SU-DHL-6 (cell line): Measurements from ENCODE around the gene USP17L10.
"Not testable (repeated sequence)": the region's sequence is repeated elsewhere in the genome, so short reads cannot be mapped to it uniquely, and the experiment has no call there.

ENCODE experiments used
- H2AFZ ChIP-seq: fragments of 200-600 bp; sonication (generic); 2 replicates; pipeline ENCODE4 v1.6.1; 2014; ENCODE audit warnings: low read depth, mild to moderate bottlenecking, moderate library complexity, mixed read lengths, antibody characterized with exemption, low read length; ENCODE audit not compliant: severe bottlenecking
- H3F3A ChIP-seq: fragments of 200-600 bp; shearing (Covaris generic); 2 replicates; pipeline ENCODE4 v1.6.0; 2016; ENCODE audit warnings: antibody characterized with exemption, mild to moderate bottlenecking; ENCODE audit not compliant: insufficient read depth
- H3K27ac ChIP-seq: fragments of 200-600 bp; sonication (generic); 2 replicates; pipeline ENCODE4 v1.5.1; 2016; ENCODE audit warnings: low read depth, mild to moderate bottlenecking, low read length, moderate library complexity, mixed read lengths
- H3K27me3 ChIP-seq: fragments of 200-600 bp; sonication (generic), shearing (Covaris generic); 2 replicates; pipeline ENCODE4 v1.6.0; 2014; ENCODE audit warnings: mild to moderate bottlenecking, low read length
- H3K36me3 ChIP-seq: fragments of 200-600 bp; sonication (generic); 2 replicates; pipeline ENCODE4 v1.6.1; 2014; ENCODE audit warnings: mild to moderate bottlenecking, low read length, mixed read lengths
- H3K4me2 ChIP-seq: fragments of 300-600, 200-600 bp; shearing (Covaris generic), sonication (generic); 2 replicates; pipeline ENCODE4 v1.6.0; 2014; ENCODE audit warnings: low read length, low read depth, mild to moderate bottlenecking; ENCODE audit not compliant: poor library complexity, severe bottlenecking
- H3K4me3 ChIP-seq: fragments of 200-600 bp; sonication (generic); 2 replicates; pipeline ENCODE4 v1.5.1; 2014; ENCODE audit warnings: antibody characterized with exemption, low read length, mild to moderate bottlenecking, mixed read lengths; ENCODE audit not compliant: insufficient read depth, poor library complexity, severe bottlenecking
- H3K79me2 ChIP-seq: fragments of 200-600 bp; sonication (generic); 2 replicates; pipeline ENCODE4 v1.6.1; 2014; ENCODE audit warnings: mild to moderate bottlenecking, low read length, moderate library complexity; ENCODE audit not compliant: insufficient read depth
- H3K9ac ChIP-seq: fragments of 200-600 bp; sonication (generic); 2 replicates; pipeline ENCODE4 v1.7.0; 2014; ENCODE audit warnings: mild to moderate bottlenecking, low read length
- H3K9me2 ChIP-seq: fragments of 200-600 bp; sonication (generic); replicated peaks from 2 replicates; pipeline ENCODE4 v1.6.1; 2014; ENCODE audit warnings: low read length; ENCODE audit not compliant: insufficient read depth
- H3K9me3 ChIP-seq: fragments of 200-600 bp; sonication (generic); 2 replicates; pipeline ENCODE4 v1.6.1; 2014; ENCODE audit warnings: low read length, mixed read lengths; ENCODE audit not compliant: insufficient read depth
- H4K20me1 ChIP-seq: fragments of 200-600 bp; sonication (generic); 2 replicates; pipeline ENCODE4 v1.6.1; 2014; ENCODE audit warnings: low read depth, mild to moderate bottlenecking, antibody characterized with exemption, low read length, moderate library complexity, mixed read lengths
- CTCF ChIP-seq: fragments of 200-600 bp; sonication (generic); IDR thresholded peaks from one replicate; pipeline ENCODE4 v1.5.1; 2017; ENCODE audit warnings: antibody characterized with exemption, mild to moderate bottlenecking, low read length, moderate library complexity; ENCODE audit not compliant: insufficient read depth, poor library complexity, severe bottlenecking

USP17L10 gene

GRCh38 chr4:9210357-9210756 lies at the start of gene USP17L10:
USP17L10 (plus strand) TSS chr4:9210657; CDS start chr4:9210657, 0 bp downstream.
- H3K9me3 ChIP-seq, H3K27me3 ChIP-seq, H3F3A ChIP-seq, H3K4me2 ChIP-seq, H3K36me3 ChIP-seq, H3K4me3 ChIP-seq, H2AFZ ChIP-seq, H3K79me2 ChIP-seq, H3K9me2 ChIP-seq, H3K27ac ChIP-seq, H4K20me1 ChIP-seq, H3K9ac ChIP-seq: not testable (repeated sequence)

GRCh38 chr4:9165990-9166389 lies 44.5 kb upstream of the USP17L10 start:
- not testable (repeated sequence) for H3K9ac ChIP-seq, H2AFZ ChIP-seq, H4K20me1 ChIP-seq, H3K27ac ChIP-seq, H3K79me2 ChIP-seq, H3K27me3 ChIP-seq, H3K4me2 ChIP-seq, H3K4me3 ChIP-seq, H3K9me2 ChIP-seq, H3F3A ChIP-seq, H3K9me3 ChIP-seq, H3K36me3 ChIP-seq
- peak; percentile 42 for TF ChIP-seq CTCF

- H3K4me2 ChIP-seq, H2AFZ ChIP-seq, H3K4me3 ChIP-seq, H3K9ac ChIP-seq, H3K9me3 ChIP-seq, H3K27ac ChIP-seq, H3K36me3 ChIP-seq, H3F3A ChIP-seq, H3K79me2 ChIP-seq, H4K20me1 ChIP-seq, H3K9me2 ChIP-seq, H3K27me3 ChIP-seq: not testable (repeated sequence)
Observed at GRCh38 chr4:9169791-9170459, 40.5 kb upstream of the USP17L10 start, which contains the start of gene FAM90A26. FAM90A26 (plus strand) TSS chr4:9170409; CDS start chr4:9173173, 2,764 bp downstream.

- not testable (repeated sequence) for H3K36me3 ChIP-seq, H3K79me2 ChIP-seq, H3K4me3 ChIP-seq, H3K4me2 ChIP-seq, H3F3A ChIP-seq, H3K9me2 ChIP-seq, H2AFZ ChIP-seq, H3K9me3 ChIP-seq, H4K20me1 ChIP-seq, H3K27ac ChIP-seq, H3K27me3 ChIP-seq, H3K9ac ChIP-seq
Observed at GRCh38 chr4:9214701-9215100, 4.2 kb downstream of the USP17L10 start.

GRCh38 chr4:9215105-9215504 lies 4.6 kb downstream of the USP17L10 start, which contains the start of gene USP17L11:
USP17L11 (plus strand) TSS chr4:9215405; CDS start chr4:9215405, 0 bp downstream.
- H2AFZ ChIP-seq, H3K9ac ChIP-seq, H3K79me2 ChIP-seq, H3K9me2 ChIP-seq, H3F3A ChIP-seq, H3K4me3 ChIP-seq, H3K36me3 ChIP-seq, H3K4me2 ChIP-seq, H3K27ac ChIP-seq, H3K9me3 ChIP-seq, H4K20me1 ChIP-seq, H3K27me3 ChIP-seq: not testable (repeated sequence)

GRCh38 chr4:9219852-9220251 lies 9.4 kb downstream of the USP17L10 start, which contains the start of gene USP17L12:
USP17L12 (plus strand) TSS chr4:9220152; CDS start chr4:9220152, 0 bp downstream.
- not testable (repeated sequence) for H3K4me3 ChIP-seq, H3F3A ChIP-seq, H4K20me1 ChIP-seq, H3K9me3 ChIP-seq, H3K79me2 ChIP-seq, H3K9me2 ChIP-seq, H2AFZ ChIP-seq, H3K27ac ChIP-seq, H3K9ac ChIP-seq, H3K36me3 ChIP-seq, H3K27me3 ChIP-seq, H3K4me2 ChIP-seq

GRCh38 chr4:9224596-9224995 lies 14.1 kb downstream of the USP17L10 start, which contains the start of gene USP17L13:
USP17L13 (plus strand) TSS chr4:9224896; CDS start chr4:9224896, 0 bp downstream.
- H3K27me3 ChIP-seq, H3K27ac ChIP-seq, H3F3A ChIP-seq, H3K36me3 ChIP-seq, H3K4me3 ChIP-seq, H3K9me2 ChIP-seq, H2AFZ ChIP-seq, H4K20me1 ChIP-seq, H3K4me2 ChIP-seq, H3K9me3 ChIP-seq, H3K9ac ChIP-seq, H3K79me2 ChIP-seq: not testable (repeated sequence)
